Measurements from ENCODE around the gene GRM4.

Gene GRM4

DNA sequence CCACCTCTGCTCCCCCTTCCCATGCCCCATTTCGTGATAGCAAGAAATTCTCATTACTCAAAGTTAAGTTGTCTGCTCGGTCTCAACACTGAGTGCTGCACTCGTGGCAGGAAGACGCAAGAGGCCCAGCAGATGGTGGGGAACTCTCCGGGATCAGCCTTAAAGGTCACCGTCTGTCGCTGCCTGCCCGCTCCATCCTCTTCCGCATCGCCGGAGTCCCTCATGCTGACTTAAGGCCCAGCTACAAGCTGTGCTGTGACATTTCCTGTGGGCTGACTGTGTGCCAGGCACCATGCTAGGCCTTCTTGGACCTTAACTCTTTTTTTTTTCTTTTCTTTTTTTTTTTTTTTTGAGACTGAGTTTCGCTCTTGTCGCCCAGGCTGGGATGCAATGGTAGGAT, 17.8 kb downstream of the GRM4 start:
- Histone ChIP-seq H3K4me3 (ENCODE audit: low read depth in 1 of 2, low read length in 2 of 2) (no peak overlapping the region), H3K36me3 (ENCODE audit: control insufficient read depth in 1 of 2, insufficient read depth in 2 of 2, low read length in 2 of 2) (no peaks in the 10 kb centered on the region), H3K9ac (ENCODE audit: low read depth in 1 of 2, low read length in 2 of 2) (no peak overlapping the region), H3K9me3 (ENCODE audit: control insufficient read depth in 1 of 2, low read length in 2 of 2) (no peaks in the 10 kb centered on the region), H3K4me1 (ENCODE audit: control insufficient read depth in 1 of 2, insufficient read depth in 2 of 2, low read length in 2 of 2) (no peaks in the 10 kb centered on the region), H3K27ac (ENCODE audit: low read depth, low read length) (no peak overlapping the region), H3K27me3 (ENCODE audit: control insufficient read depth in 1 of 2, insufficient read depth in 2 of 2, low read length in 2 of 2) (peaks cover 0 to 11% of the 10 kb centered on the region in 2 donors)

- H3K4me1 ChIP-seq (ENCODE audit: control insufficient read depth in 1 of 2, insufficient read depth in 2 of 2, low read length in 2 of 2), result no peaks in the 10 kb centered on the region
- H3K27ac ChIP-seq (ENCODE audit: low read depth, low read length), result no peak overlapping the region
These were observed 19.5 kb downstream of the GRM4 start for GRCh38 chr6:34126419-34126818.

DNA sequence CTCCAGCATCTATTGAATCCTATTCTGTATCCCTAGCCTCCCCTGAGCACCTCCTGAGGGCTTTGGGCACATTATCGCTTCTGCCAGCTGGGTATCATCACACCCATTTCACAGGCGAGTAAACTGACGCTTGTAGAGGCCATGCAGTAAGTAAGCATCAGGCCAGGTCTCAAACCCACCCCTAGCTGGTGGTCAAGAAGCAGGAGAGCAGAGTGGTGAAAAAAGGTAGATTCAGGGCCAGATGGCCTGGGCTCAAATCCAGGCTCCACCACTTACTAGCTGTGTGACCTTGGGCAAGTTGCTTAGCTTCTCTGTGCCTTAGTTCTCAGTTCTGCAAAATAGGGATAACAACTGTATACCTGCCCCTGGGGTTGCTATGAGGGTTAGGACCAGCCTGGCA, 19.9 kb downstream of the GRM4 start:
- H3K27me3 ChIP-seq (ENCODE audit: control insufficient read depth in 1 of 2, insufficient read depth in 2 of 2, low read length in 2 of 2), result peaks cover 0 to 3% of the 10 kb centered on the region in 2 donors
- no peaks in the 10 kb centered on the region for H3K4me1 ChIP-seq (ENCODE audit: control insufficient read depth in 1 of 2, insufficient read depth in 2 of 2, low read length in 2 of 2)
- H3K27ac ChIP-seq (ENCODE audit: low read depth, low read length), result no peak overlapping the region
- H3K9me3 ChIP-seq (ENCODE audit: control insufficient read depth in 1 of 2, low read length in 2 of 2), result no peaks in the 10 kb centered on the region
- no peaks in the 10 kb centered on the region for H3K36me3 ChIP-seq (ENCODE audit: control insufficient read depth in 1 of 2, insufficient read depth in 2 of 2, low read length in 2 of 2)
- no peak overlapping the region for H3K9ac ChIP-seq (ENCODE audit: low read depth in 1 of 2, low read length in 2 of 2)
- no peak overlapping the region for H3K4me3 ChIP-seq (ENCODE audit: low read depth in 1 of 2, low read length in 2 of 2)

More at GRCh38 chr6:34126419-34126818, 19.5 kb downstream of the GRM4 start:
- Histone ChIP-seq H3K27me3 (ENCODE audit: control insufficient read depth in 1 of 2, insufficient read depth in 2 of 2, low read length in 2 of 2) (peaks cover 0 to 3% of the 10 kb centered on the region in 2 donors), H3K4me3 (ENCODE audit: low read depth in 1 of 2, low read length in 2 of 2) (no peak overlapping the region), H3K36me3 (ENCODE audit: control insufficient read depth in 1 of 2, insufficient read depth in 2 of 2, low read length in 2 of 2) (no peaks in the 10 kb centered on the region), H3K9ac (ENCODE audit: low read depth in 1 of 2, low read length in 2 of 2) (no peak overlapping the region), H3K9me3 (ENCODE audit: control insufficient read depth in 1 of 2, low read length in 2 of 2) (no peaks in the 10 kb centered on the region)

GRCh38 chr6:34120953-34121675, 24.8 kb downstream of the GRM4 start:
- H3K9ac ChIP-seq (ENCODE audit: low read depth in 1 of 2, low read length in 2 of 2), result no peak overlapping the region
- no peaks in the 10 kb centered on the region for H3K36me3 ChIP-seq (ENCODE audit: control insufficient read depth in 1 of 2, insufficient read depth in 2 of 2, low read length in 2 of 2)
- H3K27ac ChIP-seq (ENCODE audit: low read depth, low read length), result no peak overlapping the region

DNA sequence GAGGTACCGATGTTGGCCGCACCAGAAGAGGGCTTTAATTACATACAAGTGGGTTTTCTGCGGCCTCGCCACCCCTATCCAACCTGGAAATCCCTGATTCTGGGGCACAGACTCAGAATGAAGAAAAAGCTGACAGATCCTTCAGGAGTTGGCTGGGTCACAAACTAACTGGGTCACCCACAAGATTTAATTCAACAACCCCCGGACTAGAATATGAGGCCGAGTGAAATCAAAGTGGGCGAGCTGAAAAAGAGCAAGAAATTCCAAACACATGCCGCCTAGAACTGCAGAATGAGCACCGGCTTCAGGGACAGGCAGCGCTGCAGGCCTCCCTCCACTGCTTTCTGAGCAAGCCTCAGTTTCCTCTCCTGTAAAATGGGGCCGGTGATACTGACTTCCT, 30.0 kb downstream of the GRM4 start:
- Histone ChIP-seq H3K27me3 (ENCODE audit: control insufficient read depth in 1 of 2, insufficient read depth in 2 of 2, low read length in 2 of 2) (peaks cover 0 to 3% of the 10 kb centered on the region in 2 donors), H3K9ac (ENCODE audit: low read depth in 1 of 2, low read length in 2 of 2) (no peak overlapping the region), H3K4me1 (ENCODE audit: control insufficient read depth in 1 of 2, insufficient read depth in 2 of 2, low read length in 2 of 2) (no peaks in the 10 kb centered on the region), H3K36me3 (ENCODE audit: control insufficient read depth in 1 of 2, insufficient read depth in 2 of 2, low read length in 2 of 2) (no peaks in the 10 kb centered on the region), H3K4me3 (ENCODE audit: low read depth in 1 of 2, low read length in 2 of 2) (no peak overlapping the region), H3K9me3 (ENCODE audit: control insufficient read depth in 1 of 2, low read length in 2 of 2) (no peaks in the 10 kb centered on the region), H3K27ac (ENCODE audit: low read depth, low read length) (no peak overlapping the region)

More at GRCh38 chr6:34120953-34121675, 24.8 kb downstream of the GRM4 start:
- H3K4me3 ChIP-seq (ENCODE audit: low read depth in 1 of 2, low read length in 2 of 2), result no peak overlapping the region
- H3K4me1 ChIP-seq (ENCODE audit: control insufficient read depth in 1 of 2, insufficient read depth in 2 of 2, low read length in 2 of 2), result no peaks in the 10 kb centered on the region
- no peaks in the 10 kb centered on the region for H3K9me3 ChIP-seq (ENCODE audit: control insufficient read depth in 1 of 2, low read length in 2 of 2)
- H3K27me3 ChIP-seq (ENCODE audit: control insufficient read depth in 1 of 2, insufficient read depth in 2 of 2, low read length in 2 of 2), result peaks cover 0 to 3% of the 10 kb centered on the region in 2 donors

- Histone ChIP-seq H3K4me3 (ENCODE audit: low read depth in 1 of 2, low read length in 2 of 2) (no peak overlapping the region), H3K27me3 (ENCODE audit: control insufficient read depth in 1 of 2, insufficient read depth in 2 of 2, low read length in 2 of 2) (peaks cover 0 to 3% of the 10 kb centered on the region in 2 donors), H3K9me3 (ENCODE audit: control insufficient read depth in 1 of 2, low read length in 2 of 2) (no peaks in the 10 kb centered on the region)
These were observed 30.5 kb downstream of the GRM4 start for GRCh38 chr6:34115403-34115795.

GRCh38 chr6:34114695-34115402, 31.0 kb downstream of the GRM4 start:
- Histone ChIP-seq H3K27ac (ENCODE audit: low read depth, low read length) (no peak overlapping the region), H3K36me3 (ENCODE audit: control insufficient read depth in 1 of 2, insufficient read depth in 2 of 2, low read length in 2 of 2) (no peaks in the 10 kb centered on the region), H3K9ac (ENCODE audit: low read depth in 1 of 2, low read length in 2 of 2) (no peak overlapping the region), H3K9me3 (ENCODE audit: control insufficient read depth in 1 of 2, low read length in 2 of 2) (no peaks in the 10 kb centered on the region), H3K4me3 (ENCODE audit: low read depth in 1 of 2, low read length in 2 of 2) (no peak overlapping the region), H3K4me1 (ENCODE audit: control insufficient read depth in 1 of 2, insufficient read depth in 2 of 2, low read length in 2 of 2) (no peaks in the 10 kb centered on the region), H3K27me3 (ENCODE audit: control insufficient read depth in 1 of 2, insufficient read depth in 2 of 2, low read length in 2 of 2) (peaks cover 0 to 3% of the 10 kb centered on the region in 2 donors)

More at GRCh38 chr6:34115403-34115795, 30.5 kb downstream of the GRM4 start:
- Histone ChIP-seq H3K4me1 (ENCODE audit: control insufficient read depth in 1 of 2, insufficient read depth in 2 of 2, low read length in 2 of 2) (no peaks in the 10 kb centered on the region), H3K27ac (ENCODE audit: low read depth, low read length) (no peak overlapping the region), H3K9ac (ENCODE audit: low read depth in 1 of 2, low read length in 2 of 2) (no peak overlapping the region), H3K36me3 (ENCODE audit: control insufficient read depth in 1 of 2, insufficient read depth in 2 of 2, low read length in 2 of 2) (no peaks in the 10 kb centered on the region)

DNA sequence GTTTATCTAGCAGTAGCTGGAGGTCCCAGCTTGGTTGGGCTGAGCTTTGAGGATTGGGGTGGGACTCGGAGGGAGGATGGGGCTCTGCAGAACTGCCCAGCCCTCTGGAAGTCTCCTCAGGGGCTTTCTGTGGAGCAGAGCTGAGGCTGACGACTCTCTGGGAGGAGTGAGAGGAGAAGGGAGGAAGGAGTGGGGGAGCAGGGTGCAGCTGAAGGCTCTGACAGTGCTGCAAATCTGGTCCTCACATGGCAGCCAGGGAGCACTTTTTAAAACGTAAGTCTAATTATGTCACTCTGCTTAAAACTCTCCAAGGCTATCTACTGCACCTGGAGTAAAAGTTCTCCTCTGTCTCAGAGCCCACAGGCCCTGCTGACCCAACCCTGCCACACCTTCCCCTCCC, 32.4 kb downstream of the GRM4 start:
- no peak overlapping the region for H3K27ac ChIP-seq (ENCODE audit: low read depth, low read length)
- no peaks in the 10 kb centered on the region for H3K36me3 ChIP-seq (ENCODE audit: control insufficient read depth in 1 of 2, insufficient read depth in 2 of 2, low read length in 2 of 2)
- no peaks in the 10 kb centered on the region for H3K4me1 ChIP-seq (ENCODE audit: control insufficient read depth in 1 of 2, insufficient read depth in 2 of 2, low read length in 2 of 2)
- no peak overlapping the region for H3K4me3 ChIP-seq (ENCODE audit: low read depth in 1 of 2, low read length in 2 of 2)
- no peaks in the 10 kb centered on the region for H3K9me3 ChIP-seq (ENCODE audit: control insufficient read depth in 1 of 2, low read length in 2 of 2)
- peaks cover 0 to 3% of the 10 kb centered on the region in 2 donors for H3K27me3 ChIP-seq (ENCODE audit: control insufficient read depth in 1 of 2, insufficient read depth in 2 of 2, low read length in 2 of 2)
- no peak overlapping the region for H3K9ac ChIP-seq (ENCODE audit: low read depth in 1 of 2, low read length in 2 of 2)

DNA sequence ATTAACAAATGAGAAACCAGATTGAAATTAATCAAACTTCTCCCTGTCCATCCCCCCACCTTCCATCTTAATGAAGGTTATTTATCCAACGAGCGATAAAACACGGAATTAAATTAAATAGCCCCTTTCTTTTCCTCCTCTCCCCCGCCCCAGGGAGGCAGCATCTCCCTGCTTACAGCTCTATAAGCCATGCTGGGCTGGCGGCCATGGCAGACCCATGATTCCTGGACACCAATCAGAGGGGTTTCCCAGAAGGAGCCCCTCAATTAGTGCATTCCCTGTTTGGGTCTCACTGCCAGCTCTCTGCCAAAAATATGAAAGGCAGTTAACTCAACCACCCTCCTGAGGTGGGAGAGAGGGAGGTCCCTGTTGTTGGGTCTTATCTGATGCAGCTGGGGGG, 33.8 kb downstream of the GRM4 start:
- no peak overlapping the region for H3K4me3 ChIP-seq (ENCODE audit: low read depth in 1 of 2, low read length in 2 of 2)
- H3K9me3 ChIP-seq (ENCODE audit: control insufficient read depth in 1 of 2, low read length in 2 of 2), result no peaks in the 10 kb centered on the region
- no peak overlapping the region for H3K27ac ChIP-seq (ENCODE audit: low read depth, low read length)
- H3K9ac ChIP-seq (ENCODE audit: low read depth in 1 of 2, low read length in 2 of 2), result no peak overlapping the region
- peaks cover 0 to 3% of the 10 kb centered on the region in 2 donors for H3K27me3 ChIP-seq (ENCODE audit: control insufficient read depth in 1 of 2, insufficient read depth in 2 of 2, low read length in 2 of 2)
- no peaks in the 10 kb centered on the region for H3K4me1 ChIP-seq (ENCODE audit: control insufficient read depth in 1 of 2, insufficient read depth in 2 of 2, low read length in 2 of 2)
- H3K36me3 ChIP-seq (ENCODE audit: control insufficient read depth in 1 of 2, insufficient read depth in 2 of 2, low read length in 2 of 2), result no peaks in the 10 kb centered on the region

DNA sequence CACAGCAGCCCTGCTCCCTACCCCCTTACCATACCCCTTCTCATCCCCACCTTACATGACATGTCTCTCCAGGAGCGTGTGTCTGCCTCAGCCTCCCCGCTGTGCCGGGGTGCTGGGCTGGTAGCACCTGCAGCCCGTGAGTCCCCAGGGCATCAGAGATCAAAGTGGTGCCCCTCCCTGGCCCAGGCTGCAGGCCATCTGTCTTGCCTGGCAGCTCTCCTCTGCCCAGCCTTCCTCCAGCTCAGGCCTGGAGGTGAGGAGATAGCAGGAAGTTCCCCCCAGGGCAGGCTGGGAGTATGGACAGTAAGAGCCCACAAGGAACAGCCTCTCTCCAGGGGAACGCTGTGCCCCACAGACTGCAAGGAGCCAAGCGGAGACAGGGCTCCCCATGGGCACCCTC, 35.3 kb downstream of the GRM4 start:
- Histone ChIP-seq H3K9me3 (ENCODE audit: control insufficient read depth in 1 of 2, low read length in 2 of 2) (no peaks in the 10 kb centered on the region), H3K36me3 (ENCODE audit: control insufficient read depth in 1 of 2, insufficient read depth in 2 of 2, low read length in 2 of 2) (no peaks in the 10 kb centered on the region), H3K9ac (ENCODE audit: low read depth in 1 of 2, low read length in 2 of 2) (no peak overlapping the region), H3K27me3 (ENCODE audit: control insufficient read depth in 1 of 2, insufficient read depth in 2 of 2, low read length in 2 of 2) (peaks cover 0 to 3% of the 10 kb centered on the region in 2 donors), H3K27ac (ENCODE audit: low read depth, low read length) (no peak overlapping the region), H3K4me1 (ENCODE audit: control insufficient read depth in 1 of 2, insufficient read depth in 2 of 2, low read length in 2 of 2) (peaks cover 2 to 3% of the 10 kb centered on the region in 2 donors), H3K4me3 (ENCODE audit: low read depth in 1 of 2, low read length in 2 of 2) (no peak overlapping the region)
